OCI-LY7 (cell line): ENCODE data around the gene NUBP2. TPM values are rescaled to one million over a fixed set of nuclear protein-coding genes. Genes with fewer than 3 reads are reported as not detected.

Source experiments
- BruUV-seq: library from RNA; stranded (reverse); fragments of 400-500 nt; replicated peaks from 2 replicates; lab custom pipeline; 2021; lab: Mats Ljungman, UMichigan
- CTCF ChIA-PET: fragments of 300-600 bp; sonication (Branson Sonifier 250); formaldehyde crosslinking; loops from one replicate; lab custom pipeline; 2022; ENCODE audit warnings: antibody characterized with exemption; ENCODE audit not compliant: unreplicated experiment; lab: Charles Lee
- POLR2A ChIA-PET: fragments of 300-600 bp; sonication (Branson Sonifier 250); formaldehyde crosslinking; loops from one replicate; lab custom pipeline; 2022; ENCODE audit warnings: antibody characterized with exemption; lab: Charles Lee
- DNase-seq: peaks from one replicate; pipeline ENCODE4 v3.0.0-alpha.2; 2015; ENCODE audit warnings: low spot score
- H2AFZ ChIP-seq: fragments of 200-600 bp; sonication (generic), shearing (Covaris generic); 2 replicates; pipeline ENCODE4 v1.6.1; 2014; ENCODE audit warnings: mild to moderate bottlenecking, antibody characterized with exemption, low read length, moderate library complexity
- H3K27ac ChIP-seq: fragments of 200-600 bp; sonication (generic); 2 replicates; pipeline ENCODE4 v1.5.1; 2014; ENCODE audit warnings: mixed run types, low read depth, mild to moderate bottlenecking, moderate library complexity, low read length, inconsistent platforms; ENCODE audit not compliant: poor library complexity, severe bottlenecking
- H3K36me3 ChIP-seq: fragments of 200-600 bp; sonication (generic); 2 replicates; pipeline ENCODE4 v1.6.1; 2014; ENCODE audit warnings: mild to moderate bottlenecking, antibody characterized with exemption, low read length, moderate library complexity, mixed read lengths; ENCODE audit not compliant: insufficient read depth
- H3K4me1 ChIP-seq: fragments of 200-600 bp; sonication (generic); 2 replicates; pipeline ENCODE4 v1.5.1; 2014; ENCODE audit warnings: mild to moderate bottlenecking, low read length; ENCODE audit not compliant: insufficient read depth, poor library complexity, severe bottlenecking
- H3K4me2 ChIP-seq: fragments of 200-600 bp; sonication (generic); 2 replicates; pipeline ENCODE4 v1.6.1; 2014; ENCODE audit warnings: mild to moderate bottlenecking, low read length
- H3K4me3 ChIP-seq: fragments of 200-600 bp; sonication (generic); 2 replicates; pipeline ENCODE4 v1.5.1; 2014; ENCODE audit warnings: mild to moderate bottlenecking, low read depth, low read length; ENCODE audit not compliant: poor library complexity, severe bottlenecking
- H3K79me2 ChIP-seq: fragments of 200-600 bp; sonication (generic); 2 replicates; pipeline ENCODE4 v1.6.1; 2016; ENCODE audit warnings: low read depth, mild to moderate bottlenecking, low read length, moderate library complexity, mixed read lengths; ENCODE audit not compliant: insufficient read depth
- H3K9me2 ChIP-seq: fragments of 200-600 bp; sonication (generic); 2 replicates; pipeline ENCODE4 v1.6.1; 2016; ENCODE audit warnings: mild to moderate bottlenecking, low read length, mixed read lengths; ENCODE audit not compliant: insufficient read depth
- H3K9me3 ChIP-seq: fragments of 200-600 bp; sonication (generic); 2 replicates; pipeline ENCODE4 v1.6.1; 2014; ENCODE audit warnings: mild to moderate bottlenecking, mixed run types, low read length, mixed read lengths
- H4K20me1 ChIP-seq: fragments of 200-600 bp; sonication (generic); 2 replicates; pipeline ENCODE4 v1.6.1; 2014; ENCODE audit warnings: mild to moderate bottlenecking, antibody characterized with exemption, low read length, moderate library complexity, mixed read lengths; ENCODE audit not compliant: insufficient read depth
- EZH2phosphoT487 ChIP-seq: fragments of 200-600 bp; sonication (generic); IDR thresholded peaks from 2 replicates; pipeline ENCODE4 v1.6.1; 2018; ENCODE audit warnings: low read depth, borderline replicate concordance, mild to moderate bottlenecking, mixed run types, antibody characterized with exemption, low read length, moderate library complexity, mixed read lengths
- intact Hi-C: fragments of 100-400 bp; cut with micrococcal nuclease; formaldehyde crosslinking; loops from one replicate; pipeline ENCODE4 v1.10.0; 2022; ENCODE audit not compliant: unreplicated experiment
- total RNA-seq, 2 experiments: library from RNA; depleted of rRNA in 1 of 2; stranded (reverse); fragments of >200 nt in 1 of 2; shearing (Covaris generic) in 1 of 2; gene quantifications; 2 replicates each; pipeline ENCODE4 v1.2.3, GENCODE V29; 2014 to 2022
- TF ChIP-seq, protein P1 (sequence below): fragments of 200-600 bp; sonication (generic); conservative IDR thresholded peaks from 2 replicates; pipeline ENCODE4 v1.5.1; 2014; ENCODE audit warnings: mild to moderate bottlenecking, antibody characterized with exemption, low read length, moderate library complexity, mixed read lengths

NUBP2 gene
- total RNA-seq, 2 experiments from 2014 or later: 62.7 to 94.9 TPM

DNA sequence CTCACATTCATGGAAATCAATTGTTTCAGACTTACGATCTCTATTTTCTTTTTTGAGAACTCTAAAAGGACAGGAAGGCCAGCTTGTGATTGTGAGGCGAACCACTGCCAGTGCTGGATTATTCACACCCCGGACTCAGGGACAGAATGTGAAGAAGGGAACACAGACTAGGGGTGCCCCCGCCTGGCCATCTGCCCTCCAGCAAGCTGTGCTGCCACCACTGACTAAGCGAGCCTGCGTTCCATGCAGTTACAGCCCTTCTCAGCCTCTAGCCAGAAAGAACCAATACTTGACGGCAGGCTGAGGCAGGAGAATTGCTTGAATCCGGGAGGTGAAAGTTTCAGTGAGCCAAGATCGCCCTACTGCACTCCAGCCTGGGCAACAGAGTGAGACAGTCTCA, 41.1 kb downstream of the NUBP2 start:
- H3K79me2 ChIP-seq: no peaks in the 10 kb centered on the region
- CTCF ChIA-PET: no interaction called here
- POLR2A ChIA-PET: interaction anchor here (0.7 kb wide), 1 partner anchor 1454 kb away, joined by 5 read pairs; the partner anchor contains the start of gene MRPL28
- peak; percentile 66 for DNase-seq
- no peak overlapping the region for H3K27ac ChIP-seq
- H2AFZ ChIP-seq: no peak overlapping the region
- H3K4me1 ChIP-seq: peaks cover 17% of the 10 kb centered on the region
- H4K20me1 ChIP-seq: no peaks in the 10 kb centered on the region
- TF ChIP-seq EZH2phosphoT487: no peak
- TF ChIP-seq, protein P1, sequence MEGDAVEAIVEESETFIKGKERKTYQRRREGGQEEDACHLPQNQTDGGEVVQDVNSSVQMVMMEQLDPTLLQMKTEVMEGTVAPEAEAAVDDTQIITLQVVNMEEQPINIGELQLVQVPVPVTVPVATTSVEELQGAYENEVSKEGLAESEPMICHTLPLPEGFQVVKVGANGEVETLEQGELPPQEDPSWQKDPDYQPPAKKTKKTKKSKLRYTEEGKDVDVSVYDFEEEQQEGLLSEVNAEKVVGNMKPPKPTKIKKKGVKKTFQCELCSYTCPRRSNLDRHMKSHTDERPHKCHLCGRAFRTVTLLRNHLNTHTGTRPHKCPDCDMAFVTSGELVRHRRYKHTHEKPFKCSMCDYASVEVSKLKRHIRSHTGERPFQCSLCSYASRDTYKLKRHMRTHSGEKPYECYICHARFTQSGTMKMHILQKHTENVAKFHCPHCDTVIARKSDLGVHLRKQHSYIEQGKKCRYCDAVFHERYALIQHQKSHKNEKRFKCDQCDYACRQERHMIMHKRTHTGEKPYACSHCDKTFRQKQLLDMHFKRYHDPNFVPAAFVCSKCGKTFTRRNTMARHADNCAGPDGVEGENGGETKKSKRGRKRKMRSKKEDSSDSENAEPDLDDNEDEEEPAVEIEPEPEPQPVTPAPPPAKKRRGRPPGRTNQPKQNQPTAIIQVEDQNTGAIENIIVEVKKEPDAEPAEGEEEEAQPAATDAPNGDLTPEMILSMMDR: peak; percentile 73
- H3K9me2 ChIP-seq: no peaks in the 10 kb centered on the region
- H3K4me3 ChIP-seq: no peak overlapping the region
- no peaks in the 10 kb centered on the region for H3K36me3 ChIP-seq
- H3K4me2 ChIP-seq: no peak overlapping the region
- intact Hi-C loops: no loop called here
- no TSS peak for BruUV-seq
- no peaks in the 10 kb centered on the region for H3K9me3 ChIP-seq

DNA sequence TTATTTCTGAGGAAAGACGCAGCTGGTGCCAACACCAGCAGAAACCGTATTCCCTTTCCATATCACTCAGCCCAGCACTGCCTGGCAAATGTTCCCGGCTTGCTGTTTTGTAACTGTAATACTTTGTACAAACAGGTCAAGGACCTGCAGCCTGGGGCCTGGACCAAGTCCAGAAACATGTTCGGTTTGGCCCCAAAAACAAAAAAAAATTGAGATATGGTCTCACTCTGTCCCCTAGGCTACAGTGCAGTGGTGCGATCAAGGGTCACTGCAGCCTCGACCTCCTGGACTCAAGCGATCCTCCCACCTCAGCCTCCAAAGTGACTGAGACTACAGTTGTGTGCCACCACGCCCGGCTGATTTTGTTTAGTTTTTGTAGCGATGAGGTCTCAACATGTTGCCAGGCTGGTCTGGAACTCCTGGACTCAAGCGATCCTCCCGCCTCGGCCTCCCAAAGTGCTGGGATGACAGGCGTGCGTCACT, 42.7 kb downstream of the NUBP2 start:
- ChIA-PET CTCF (no interaction called here), POLR2A (no interaction called here)
- no peaks in the 10 kb centered on the region for H4K20me1 ChIP-seq
- no peaks in the 10 kb centered on the region for H3K79me2 ChIP-seq
- intact Hi-C loops: loop anchor here (5.0 kb wide), 1 partner anchor 43 kb away; the partner anchor contains the start of genes NUBP2 and SPSB3
- peaks cover 23% of the 10 kb centered on the region for H3K4me1 ChIP-seq
- H3K9me3 ChIP-seq: no peaks in the 10 kb centered on the region
- H3K4me2 ChIP-seq: peak overlapping the region; percentile 76; the same call in 1 of the 2 replicates
- H3K9me2 ChIP-seq: no peaks in the 10 kb centered on the region
- no peaks in the 10 kb centered on the region for H3K36me3 ChIP-seq
- no TSS peak for BruUV-seq
- H3K27ac ChIP-seq: no peak overlapping the region
- H2AFZ ChIP-seq: no peak overlapping the region
- DNase-seq: no peak
- peak overlapping the region; percentile 78 for H3K4me3 ChIP-seq
- TF ChIP-seq, protein P1: no peak
- TF ChIP-seq EZH2phosphoT487: no peak

DNA sequence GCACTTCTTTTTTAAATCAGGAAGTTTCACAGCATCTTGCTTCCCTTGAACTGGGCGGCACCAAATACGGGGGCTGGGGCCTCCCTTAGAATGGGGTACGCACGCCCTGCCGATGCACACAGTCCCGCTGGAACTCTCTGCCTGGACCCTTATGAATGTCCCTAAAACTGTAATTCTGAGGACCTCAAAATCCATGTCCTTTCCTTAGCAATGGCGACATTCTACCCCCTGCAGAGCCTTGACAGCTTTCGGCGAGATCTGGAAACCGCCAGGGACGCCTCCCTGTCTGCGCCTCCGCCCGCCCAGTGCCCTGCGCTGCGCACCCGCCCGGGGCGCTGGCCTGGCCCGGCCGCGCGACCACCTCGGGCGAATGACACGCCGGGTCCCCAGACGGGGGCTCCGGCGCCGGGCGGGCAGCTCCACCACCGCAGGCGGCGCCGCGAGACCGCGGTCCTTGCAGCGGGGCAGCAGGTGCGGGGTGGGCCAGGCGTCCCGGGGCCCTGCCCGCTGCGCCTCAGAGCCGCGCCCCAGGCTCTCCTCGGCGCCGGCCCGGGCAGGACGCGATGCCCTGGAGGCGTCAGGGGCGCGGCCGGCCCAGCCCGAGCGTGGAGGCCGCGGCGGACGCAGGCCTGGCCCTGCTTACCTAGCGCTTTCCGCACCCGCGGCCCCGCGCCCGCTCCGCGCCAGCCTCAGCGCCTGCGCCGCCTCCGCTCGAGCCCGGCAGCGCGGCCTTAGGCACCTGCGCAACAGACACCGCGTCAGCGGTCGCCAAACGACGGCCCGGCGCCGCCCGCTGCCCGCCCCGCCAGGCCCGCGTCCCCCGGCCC, 43.3 kb downstream of the NUBP2 start:
- Histone ChIP-seq H3K36me3 (no peaks in the 10 kb centered on the region), H3K9me3 (no peaks in the 10 kb centered on the region), H4K20me1 (no peaks in the 10 kb centered on the region), H3K4me1 (peaks cover 23% of the 10 kb centered on the region), H3K4me3 (peak overlapping the region; percentile 78), H3K9me2 (no peaks in the 10 kb centered on the region), H2AFZ (no peak overlapping the region), H3K4me2 (peak overlapping the region; percentile 76; the same call in 1 of the 2 replicates), H3K79me2 (no peaks in the 10 kb centered on the region), H3K27ac (no peak overlapping the region)
- ChIA-PET CTCF (no interaction called here), POLR2A (no interaction called here)
- peak; percentile 49 for DNase-seq
- no peak for TF ChIP-seq EZH2phosphoT487
- TF ChIP-seq, protein P1: no peak
- intact Hi-C loops: loop anchor here (5.0 kb wide), 1 partner anchor 44 kb away; the partner anchor contains the start of genes NUBP2 and SPSB3
- no TSS peak for BruUV-seq
